ENCODE data around the gene GPAM.

Gene GPAM

DNA sequence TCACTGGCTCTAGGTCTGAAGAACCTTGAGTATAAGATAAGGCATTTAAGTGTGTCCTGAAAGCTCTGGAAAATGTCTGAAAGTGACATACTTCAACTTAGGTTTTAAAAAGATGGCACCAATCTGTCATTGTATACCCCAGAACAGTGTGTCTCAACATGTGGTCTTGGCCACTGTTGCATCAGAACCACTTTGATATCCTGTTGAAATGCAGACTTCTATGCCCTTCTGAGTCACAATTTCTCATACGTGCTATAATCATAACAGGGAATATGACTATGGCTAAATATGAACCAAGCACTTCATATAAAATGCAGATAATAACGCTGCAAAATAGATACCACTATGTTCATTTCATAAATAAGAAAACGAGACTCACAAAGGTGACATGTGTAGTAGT lies 38.0 kb upstream of the GPAM start:
- TF ChIP-seq, protein P1, sequence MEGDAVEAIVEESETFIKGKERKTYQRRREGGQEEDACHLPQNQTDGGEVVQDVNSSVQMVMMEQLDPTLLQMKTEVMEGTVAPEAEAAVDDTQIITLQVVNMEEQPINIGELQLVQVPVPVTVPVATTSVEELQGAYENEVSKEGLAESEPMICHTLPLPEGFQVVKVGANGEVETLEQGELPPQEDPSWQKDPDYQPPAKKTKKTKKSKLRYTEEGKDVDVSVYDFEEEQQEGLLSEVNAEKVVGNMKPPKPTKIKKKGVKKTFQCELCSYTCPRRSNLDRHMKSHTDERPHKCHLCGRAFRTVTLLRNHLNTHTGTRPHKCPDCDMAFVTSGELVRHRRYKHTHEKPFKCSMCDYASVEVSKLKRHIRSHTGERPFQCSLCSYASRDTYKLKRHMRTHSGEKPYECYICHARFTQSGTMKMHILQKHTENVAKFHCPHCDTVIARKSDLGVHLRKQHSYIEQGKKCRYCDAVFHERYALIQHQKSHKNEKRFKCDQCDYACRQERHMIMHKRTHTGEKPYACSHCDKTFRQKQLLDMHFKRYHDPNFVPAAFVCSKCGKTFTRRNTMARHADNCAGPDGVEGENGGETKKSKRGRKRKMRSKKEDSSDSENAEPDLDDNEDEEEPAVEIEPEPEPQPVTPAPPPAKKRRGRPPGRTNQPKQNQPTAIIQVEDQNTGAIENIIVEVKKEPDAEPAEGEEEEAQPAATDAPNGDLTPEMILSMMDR (IDR thresholded peaks at IDR 0.05; ENCODE audit: low read depth, low read length): no peak
- H3K4me3 ChIP-seq (ENCODE audit: low read depth, low read length): no peak overlapping the region

GRCh38 chr10:112218960-112219359 lies 35.4 kb upstream of the GPAM start:
- TF ChIP-seq, protein P1 (IDR thresholded peaks at IDR 0.05; ENCODE audit: low read depth, low read length): no peak
- no peak overlapping the region for H3K4me3 ChIP-seq (ENCODE audit: low read depth, low read length)

- no peak overlapping the region for H3K4me3 ChIP-seq (ENCODE audit: low read depth, low read length)
- TF ChIP-seq, protein P1 (IDR thresholded peaks at IDR 0.05; ENCODE audit: low read depth, low read length): no peak
These were observed 34.4 kb upstream of the GPAM start for GRCh38 chr10:112218036-112218390.

DNA sequence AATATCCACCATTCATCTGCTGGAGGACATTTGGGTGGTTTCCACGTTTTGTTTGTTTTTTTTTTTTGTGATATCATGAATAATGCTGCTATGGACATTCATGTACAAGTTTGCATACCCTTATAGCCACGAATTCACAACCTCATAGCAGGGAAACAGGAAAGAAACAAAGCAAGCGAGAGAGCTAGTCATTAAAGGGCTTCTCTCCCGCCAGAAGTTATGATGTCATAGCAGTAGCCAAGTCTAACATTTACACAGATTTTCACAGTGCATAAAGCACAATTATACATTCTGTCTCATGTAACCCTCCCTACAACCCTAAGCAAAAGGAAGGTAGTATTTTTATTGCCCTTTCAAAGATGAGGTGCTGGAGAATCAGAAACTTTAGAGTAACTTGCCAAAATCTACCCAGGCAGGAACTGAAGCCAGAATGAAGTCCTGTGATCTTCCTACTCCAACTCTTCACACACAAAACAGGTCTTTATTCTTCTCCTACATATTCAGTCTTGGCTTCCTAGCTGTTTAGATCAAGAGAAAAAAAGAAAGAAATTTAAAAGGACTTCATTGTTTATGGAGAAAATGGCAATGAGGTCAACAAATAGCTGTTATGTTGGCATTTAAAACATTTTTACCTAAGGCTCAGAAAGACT lies 33.9 kb upstream of the GPAM start:
- TF ChIP-seq, protein P1 (IDR thresholded peaks at IDR 0.05; ENCODE audit: low read depth, low read length): no peak
- H3K4me3 ChIP-seq (ENCODE audit: low read depth, low read length): no peak overlapping the region

GRCh38 chr10:112216966-112217365 lies 33.4 kb upstream of the GPAM start:
- H3K4me3 ChIP-seq (ENCODE audit: low read depth, low read length): no peak overlapping the region
- TF ChIP-seq, protein P1 (IDR thresholded peaks at IDR 0.05; ENCODE audit: low read depth, low read length): no peak

GRCh38 chr10:112216151-112216550 lies 32.6 kb upstream of the GPAM start:
- no peak overlapping the region for H3K4me3 ChIP-seq (ENCODE audit: low read depth, low read length)

GRCh38 chr10:112215342-112215774 lies 31.8 kb upstream of the GPAM start:
- no peak overlapping the region for H3K4me3 ChIP-seq (ENCODE audit: low read depth, low read length)
- TF ChIP-seq, protein P1 (IDR thresholded peaks at IDR 0.05; ENCODE audit: low read depth, low read length): no peak

More at GRCh38 chr10:112216151-112216550, 32.6 kb upstream of the GPAM start:
- TF ChIP-seq, protein P1 (IDR thresholded peaks at IDR 0.05; ENCODE audit: low read depth, low read length): no peak

Measured in WI38 (cell line).